Naive thymus-derived CD8-positive, alpha-beta T cell (primary cell): ENCODE results near the gene SERP2. TPM values are rescaled to one million over a fixed set of nuclear protein-coding genes. Genes with fewer than 3 reads are reported as not detected.
A peak's percentile ranks its signal among the peaks of the same experiment; 100 is the strongest.

ENCODE experiments used
- ATAC-seq, 2 donors: fragments of 150-1000 bp; cut with Tn5 transposase in 1 of 2; sonication (Bioruptor Pico), chemical (Tn5 transposase) in 1 of 2; 1 replicate in 1 of 2; 2 replicates in 1 of 2; pipeline ENCODE4 v1.10.0; 2021; ENCODE audit warnings: mild to moderate bottlenecking in 2 of 2, moderate library complexity in 2 of 2
- POLR2A ChIA-PET: fragments of 350-600 bp; sonication (Branson Sonifier 250); formaldehyde crosslinking; loops from one replicate; lab custom pipeline; 2021; ENCODE audit warnings: antibody characterized with exemption; lab: Charles Lee
- DNase-seq, 10 donors: peaks; one replicate each; pipeline versions ENCODE4 v3.0.0 to v3.0.0-alpha.2; 2020 to 2022
- H3K27ac Mint-ChIP-seq, 10 donors: one replicate each; pipeline ENCODE4 v1.8.0; 2020 to 2022; ENCODE audit warnings: mild to moderate bottlenecking in 10 of 10, mixed read lengths in 10 of 10, moderate library complexity in 4 of 10, inconsistent platforms in 1 of 10
- H3K27me3 Mint-ChIP-seq, 5 donors: one replicate each; pipeline ENCODE4 v1.8.0; 2021 to 2022; ENCODE audit warnings: mixed read lengths in 5 of 5
- H3K36me3 Mint-ChIP-seq, 3 donors: one replicate each; pipeline ENCODE4 v1.8.0; 2020 to 2022; ENCODE audit warnings: mixed read lengths in 3 of 3, mild to moderate bottlenecking in 2 of 3, inconsistent platforms in 1 of 3
- H3K4me1 Mint-ChIP-seq, 4 donors: one replicate each; pipeline ENCODE4 v1.8.0; 2021 to 2022; ENCODE audit warnings: mixed read lengths in 4 of 4
- H3K4me3 Mint-ChIP-seq, 10 donors: one replicate each; pipeline ENCODE4 v1.8.0; 2020 to 2022; ENCODE audit warnings: mild to moderate bottlenecking in 10 of 10, mixed read lengths in 10 of 10, moderate library complexity in 6 of 10, inconsistent platforms in 1 of 10
- H3K9me3 Mint-ChIP-seq, 9 donors: one replicate each; pipeline ENCODE4 v1.8.0; 2020 to 2022; ENCODE audit warnings: mixed read lengths in 9 of 9, mild to moderate bottlenecking in 3 of 9, inconsistent platforms in 1 of 9, moderate library complexity in 1 of 9
- polyA plus RNA-seq, 3 donors: library from polyadenylated mRNA; unstranded; fragments of 300-500 nt; fragmentation: Illumina TruSeq; gene quantifications; one replicate each; pipeline ENCODE4 v1.2.3, GENCODE V29; 2021
- total RNA-seq, 8 experiments: library from RNA in 2 of 8; stranded (reverse) in 2 of 8; gene quantifications; one replicate each; pipeline ENCODE4 v1.2.3 and lab custom pipeline; 2021 to 2026

Gene SERP2
- total and polyA plus RNA-seq, 5 experiments from 2014 or later: 0.34 to 0.49 TPM; not detected in 3

DNA sequence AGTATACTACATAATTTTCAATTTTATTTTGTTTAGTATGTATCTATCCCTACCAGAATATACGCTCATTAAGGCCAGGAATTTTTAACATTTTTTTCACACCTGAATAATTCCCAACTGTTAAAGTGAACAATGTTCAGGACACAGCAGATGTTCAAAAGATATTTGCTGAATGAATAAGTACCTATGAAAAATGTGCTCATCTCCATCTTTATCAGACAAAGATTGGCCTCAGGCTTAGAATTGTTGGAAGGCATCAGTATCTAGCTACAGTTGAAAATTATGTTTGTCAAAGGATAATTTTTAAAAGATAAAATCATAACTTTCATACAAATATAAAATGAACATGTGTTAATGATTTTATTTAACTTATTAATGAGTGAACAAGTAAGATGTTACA lies 30.9 kb upstream of the SERP2 start:
- H3K27ac Mint-ChIP-seq: no peak overlapping the region
- H3K27me3 Mint-ChIP-seq: peaks cover 0 to 5% (median 0%) of the 10 kb centered on the region in 5 donors
- H3K9me3 Mint-ChIP-seq: peaks cover 0 to 3% (median 0%) of the 10 kb centered on the region in 9 donors
- no peak overlapping the region for H3K4me3 Mint-ChIP-seq
- H3K4me1 Mint-ChIP-seq: no peaks in the 10 kb centered on the region
- POLR2A ChIA-PET: no interaction called here
- ATAC-seq (no peak), DNase-seq (no peak)
- no peaks in the 10 kb centered on the region for H3K36me3 Mint-ChIP-seq

GRCh38 chr13:44346534-44346933 lies 27.1 kb upstream of the SERP2 start:
- H3K36me3 Mint-ChIP-seq: no peaks in the 10 kb centered on the region
- H3K9me3 Mint-ChIP-seq: no peaks in the 10 kb centered on the region
- ATAC-seq: no peak
- no peak overlapping the region for H3K4me3 Mint-ChIP-seq
- no peak overlapping the region for H3K27ac Mint-ChIP-seq
- POLR2A ChIA-PET: no interaction called here
- peaks cover 0 to 5% (median 0%) of the 10 kb centered on the region in 5 donors for H3K27me3 Mint-ChIP-seq
- DNase-seq: no peak
- H3K4me1 Mint-ChIP-seq: peaks cover 0 to 9% (median 5%) of the 10 kb centered on the region in 4 donors

- ATAC-seq: no peak
- no peak overlapping the region for H3K4me3 Mint-ChIP-seq
Observed at GRCh38 chr13:44347301-44347700, 26.3 kb upstream of the SERP2 start.

DNA sequence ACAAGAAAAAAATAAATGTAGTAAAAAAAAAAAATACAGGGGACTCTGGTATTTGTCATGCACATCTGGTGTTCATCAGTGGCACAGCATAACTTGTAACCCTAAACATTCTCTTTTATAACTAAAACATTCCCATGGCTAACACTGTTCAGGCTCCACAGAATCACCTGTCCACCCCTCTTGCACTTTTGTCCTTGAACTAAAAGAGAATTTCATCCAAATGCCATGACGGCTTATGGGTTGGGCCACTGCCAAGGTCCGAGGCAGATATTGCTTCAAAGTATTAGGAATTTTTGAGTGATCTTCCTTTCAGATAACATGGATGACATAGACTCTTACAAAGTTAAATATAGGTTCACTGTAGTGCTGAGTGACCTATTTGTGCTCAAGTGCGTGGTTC lies 25.7 kb upstream of the SERP2 start:
- DNase-seq (no peak), ATAC-seq (no peak)
- peaks cover 0 to 5% (median 0%) of the 10 kb centered on the region in 5 donors for H3K27me3 Mint-ChIP-seq
- H3K4me3 Mint-ChIP-seq: no peak overlapping the region
- peaks cover 4 to 22% (median 18%) of the 10 kb centered on the region in 4 donors for H3K4me1 Mint-ChIP-seq
- no peaks in the 10 kb centered on the region for H3K9me3 Mint-ChIP-seq
- POLR2A ChIA-PET: no interaction called here
- H3K27ac Mint-ChIP-seq: no peak overlapping the region
- no peaks in the 10 kb centered on the region for H3K36me3 Mint-ChIP-seq

More at GRCh38 chr13:44347301-44347700, 26.3 kb upstream of the SERP2 start:
- POLR2A ChIA-PET: no interaction called here
- Mint-ChIP-seq H3K27me3 (peaks cover 0 to 5% (median 0%) of the 10 kb centered on the region in 5 donors), H3K4me1 (peaks cover 0 to 17% (median 12%) of the 10 kb centered on the region in 4 donors), H3K9me3 (no peaks in the 10 kb centered on the region), H3K27ac (no peak overlapping the region), H3K36me3 (no peaks in the 10 kb centered on the region)
- no peak for DNase-seq

DNA sequence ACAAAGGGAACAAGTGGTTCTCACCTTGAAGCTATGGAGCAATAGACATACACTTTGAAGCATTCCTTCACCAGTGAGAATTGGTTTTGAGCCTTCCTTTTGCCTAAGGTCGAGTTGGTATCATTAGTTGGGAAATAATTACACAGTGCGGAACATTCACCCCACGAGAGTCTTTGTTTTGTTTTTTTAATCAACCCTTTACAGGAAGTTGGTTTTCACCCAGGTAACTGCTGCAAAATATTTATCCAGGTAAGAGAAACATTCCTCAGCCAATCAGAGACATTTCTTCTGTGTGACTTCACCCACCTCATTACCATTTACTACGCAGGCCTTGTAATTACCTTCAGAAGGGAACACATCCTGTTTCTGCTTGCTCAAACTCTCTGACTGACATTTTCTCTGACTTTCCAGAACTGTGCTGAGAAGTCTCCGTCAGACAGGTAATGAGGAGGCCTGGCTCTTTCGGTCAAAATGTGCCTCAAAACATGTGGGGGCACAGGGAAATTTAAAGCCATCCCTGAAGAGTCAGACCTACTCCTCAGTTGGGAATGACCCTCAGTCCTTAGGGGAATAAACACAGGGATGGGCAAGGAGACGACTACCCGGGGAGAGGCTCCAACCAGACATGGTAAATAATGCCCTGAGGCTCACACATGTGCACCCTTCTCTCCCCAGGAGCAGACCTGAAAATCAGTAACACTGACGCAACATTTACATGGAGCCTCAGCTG lies 22.7 kb upstream of the SERP2 start:
- Mint-ChIP-seq H3K27me3 (peaks cover 0 to 2% (median 0%) of the 10 kb centered on the region in 5 donors), H3K4me1 (peaks cover 4 to 30% (median 18%) of the 10 kb centered on the region in 4 donors), H3K36me3 (no peaks in the 10 kb centered on the region), H3K4me3 (no peak overlapping the region), H3K9me3 (no peaks in the 10 kb centered on the region), H3K27ac (peak overlapping the region in 6 of 10 donors; percentile 13 to 44 (median 28))
- peak in 2 of 10 donors; percentile 12 to 24 for DNase-seq
- POLR2A ChIA-PET: no interaction called here
- ATAC-seq: peak in 1 of 2 donors; percentile 71

DNA sequence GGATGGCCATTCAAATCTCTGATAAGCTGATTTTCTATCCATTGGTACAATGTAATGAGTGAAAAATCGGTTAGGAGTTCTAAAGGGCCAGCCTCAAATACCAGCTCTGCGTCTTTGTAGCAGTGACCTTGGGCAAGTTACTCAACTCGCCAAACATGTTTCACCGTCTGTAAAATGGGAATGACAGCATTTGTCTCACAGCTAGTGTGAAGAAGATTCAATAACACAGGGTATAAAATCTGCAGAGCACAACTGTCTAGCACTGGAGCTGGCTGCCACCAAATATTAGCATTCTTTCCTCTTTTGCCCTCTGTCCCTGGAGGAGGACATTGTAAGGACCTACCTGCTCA lies 22.1 kb upstream of the SERP2 start:
- H3K27ac Mint-ChIP-seq: peak overlapping the region in 4 of 10 donors; percentile 30 to 67 (median 44)
- POLR2A ChIA-PET: no interaction called here
- ATAC-seq: no peak

GRCh38 chr13:44352202-44352601 lies 21.4 kb upstream of the SERP2 start:
- Mint-ChIP-seq H3K4me3 (no peak overlapping the region), H3K9me3 (no peaks in the 10 kb centered on the region), H3K27me3 (peaks cover 0 to 2% (median 0%) of the 10 kb centered on the region in 5 donors), H3K4me1 (peaks cover 4 to 30% (median 18%) of the 10 kb centered on the region in 4 donors), H3K36me3 (no peaks in the 10 kb centered on the region), H3K27ac (peak overlapping the region in 4 of 10 donors; percentile 11 to 67 (median 32))
- peak in 1 of 2 donors; percentile 37 for ATAC-seq
- POLR2A ChIA-PET: no interaction called here
- DNase-seq: peak in 1 of 10 donors; percentile 13

More for the DNA sequence above, 22.1 kb upstream of the SERP2 start:
- Mint-ChIP-seq H3K4me3 (no peak overlapping the region), H3K4me1 (peaks cover 4 to 30% (median 18%) of the 10 kb centered on the region in 4 donors), H3K9me3 (no peaks in the 10 kb centered on the region), H3K27me3 (peaks cover 0 to 2% (median 0%) of the 10 kb centered on the region in 5 donors), H3K36me3 (no peaks in the 10 kb centered on the region)
- DNase-seq: no peak

GRCh38 chr13:44352671-44353070 lies 21.0 kb upstream of the SERP2 start:
- ATAC-seq: peak in 1 of 2 donors; percentile 24
- H3K4me3 Mint-ChIP-seq: no peak overlapping the region
- POLR2A ChIA-PET: no interaction called here
- no peak for DNase-seq
- peak overlapping the region in 2 of 10 donors; percentile 14 to 50 for H3K27ac Mint-ChIP-seq
- H3K9me3 Mint-ChIP-seq: no peaks in the 10 kb centered on the region
- H3K36me3 Mint-ChIP-seq: no peaks in the 10 kb centered on the region
- H3K4me1 Mint-ChIP-seq: peaks cover 4 to 30% (median 18%) of the 10 kb centered on the region in 4 donors
- peaks cover 0 to 2% (median 0%) of the 10 kb centered on the region in 5 donors for H3K27me3 Mint-ChIP-seq

GRCh38 chr13:44354331-44354730 lies 19.3 kb upstream of the SERP2 start:
- Mint-ChIP-seq H3K9me3 (no peaks in the 10 kb centered on the region), H3K36me3 (no peaks in the 10 kb centered on the region), H3K4me1 (peaks cover 4 to 30% (median 18%) of the 10 kb centered on the region in 4 donors), H3K27ac (no peak overlapping the region), H3K27me3 (peaks cover 0 to 3% (median 0%) of the 10 kb centered on the region in 5 donors), H3K4me3 (no peak overlapping the region)
- ATAC-seq (no peak), DNase-seq (no peak)
- POLR2A ChIA-PET: no interaction called here

DNA sequence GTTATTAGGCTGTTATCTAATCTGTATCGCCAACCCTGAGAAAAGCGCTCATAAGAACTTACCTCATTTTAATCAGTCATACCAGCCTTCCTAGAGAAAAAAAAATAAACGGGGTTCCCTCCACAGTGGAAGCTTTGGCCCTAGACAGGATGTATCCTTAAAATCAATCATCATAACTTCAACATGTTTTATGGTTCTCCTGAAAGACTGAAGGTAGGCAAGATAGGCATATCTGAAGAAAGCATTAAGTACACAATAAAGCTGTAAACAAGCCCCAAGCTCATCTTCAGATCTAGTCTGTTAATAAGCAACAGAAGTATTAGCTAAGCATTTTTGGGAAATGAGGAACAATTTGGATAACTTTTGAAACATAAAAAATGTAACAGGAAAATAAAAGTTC lies 18.7 kb upstream of the SERP2 start:
- POLR2A ChIA-PET: no interaction called here
- no peak overlapping the region for H3K27ac Mint-ChIP-seq
- no peaks in the 10 kb centered on the region for H3K9me3 Mint-ChIP-seq
- no peaks in the 10 kb centered on the region for H3K36me3 Mint-ChIP-seq
- peaks cover 4 to 30% (median 18%) of the 10 kb centered on the region in 4 donors for H3K4me1 Mint-ChIP-seq
- peaks cover 0 to 3% (median 0%) of the 10 kb centered on the region in 5 donors for H3K27me3 Mint-ChIP-seq
- ATAC-seq (no peak), DNase-seq (no peak)
- H3K4me3 Mint-ChIP-seq: no peak overlapping the region

DNA sequence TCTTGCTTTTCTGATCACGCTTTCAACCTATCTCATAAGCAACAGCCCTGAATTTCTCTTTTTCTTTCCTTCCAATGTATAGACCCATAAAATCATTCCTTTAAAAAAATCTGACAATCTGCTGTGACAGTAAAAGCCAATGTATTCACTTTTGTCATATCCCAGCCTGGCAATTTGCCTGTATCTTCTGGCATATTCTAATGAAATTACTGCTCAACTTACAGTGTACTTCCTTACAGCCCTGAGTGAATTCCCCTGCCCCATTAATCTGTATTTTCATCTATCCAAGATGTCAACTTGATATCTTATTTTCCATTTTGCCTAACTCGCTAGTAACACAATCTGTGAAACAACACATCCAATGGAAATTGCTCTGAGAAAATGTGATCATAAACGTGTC lies 18.0 kb upstream of the SERP2 start:
- H3K9me3 Mint-ChIP-seq: no peaks in the 10 kb centered on the region
- H3K4me3 Mint-ChIP-seq: no peak overlapping the region
- DNase-seq (no peak), ATAC-seq (no peak)
- no peak overlapping the region for H3K27ac Mint-ChIP-seq
- POLR2A ChIA-PET: no interaction called here
- no peaks in the 10 kb centered on the region for H3K36me3 Mint-ChIP-seq
- peaks cover 4 to 29% (median 18%) of the 10 kb centered on the region in 4 donors for H3K4me1 Mint-ChIP-seq
- peaks cover 0 to 3% (median 0%) of the 10 kb centered on the region in 5 donors for H3K27me3 Mint-ChIP-seq

GRCh38 chr13:44359983-44360375 lies 13.6 kb upstream of the SERP2 start:
- no peaks in the 10 kb centered on the region for H3K36me3 Mint-ChIP-seq
- H3K9me3 Mint-ChIP-seq: no peaks in the 10 kb centered on the region
- no peak overlapping the region for H3K4me3 Mint-ChIP-seq
- peaks cover 0 to 6% (median 2%) of the 10 kb centered on the region in 5 donors for H3K27me3 Mint-ChIP-seq
- H3K4me1 Mint-ChIP-seq: no peaks in the 10 kb centered on the region
- POLR2A ChIA-PET: no interaction called here
- H3K27ac Mint-ChIP-seq: no peak overlapping the region
- no peak for ATAC-seq
- no peak for DNase-seq

DNA sequence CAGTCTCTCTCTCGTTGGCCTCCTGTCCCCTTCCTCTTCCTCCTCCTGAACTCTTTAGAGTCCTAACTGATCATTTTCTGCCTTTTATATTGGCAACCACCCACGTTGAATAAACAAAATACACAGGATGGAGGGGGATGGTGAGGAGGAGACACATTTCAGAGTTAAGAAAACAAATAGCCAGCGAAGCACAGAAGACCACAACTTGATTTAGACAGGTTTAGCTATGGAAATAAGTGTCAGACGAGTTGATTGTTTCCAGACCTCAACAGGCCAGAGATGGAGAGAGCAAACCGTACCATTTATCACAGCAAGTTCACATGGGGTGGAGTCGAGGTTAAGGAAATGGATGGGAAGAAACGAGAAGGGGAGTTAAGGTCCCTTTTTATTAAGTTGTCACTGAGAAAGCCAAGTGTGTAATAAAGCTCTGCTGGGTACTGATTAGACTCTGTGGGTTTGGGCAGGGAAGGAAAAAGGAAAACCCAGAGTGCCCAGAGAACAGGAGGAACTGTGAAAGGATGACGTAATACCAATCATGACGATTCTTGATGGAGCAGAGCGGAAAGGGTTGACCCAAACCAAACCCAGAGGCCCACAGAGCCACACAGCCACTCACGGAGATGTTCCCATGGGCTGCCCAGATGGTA lies 11.1 kb upstream of the SERP2 start:
- no peaks in the 10 kb centered on the region for H3K9me3 Mint-ChIP-seq
- no peak overlapping the region for H3K4me3 Mint-ChIP-seq
- no peaks in the 10 kb centered on the region for H3K4me1 Mint-ChIP-seq
- H3K36me3 Mint-ChIP-seq: no peaks in the 10 kb centered on the region
- H3K27ac Mint-ChIP-seq: no peak overlapping the region
- DNase-seq: no peak
- POLR2A ChIA-PET: no interaction called here
- ATAC-seq: no peak
- peaks cover 0 to 7% (median 2%) of the 10 kb centered on the region in 5 donors for H3K27me3 Mint-ChIP-seq
